ENCODE data around the gene GOLGA8T.
"Not testable (repeated sequence)": the region's sequence is repeated elsewhere in the genome, so short reads cannot be mapped to it uniquely, and the experiment has no call there.

GRCh38 chr15:30171452-30171851, 36.6 kb downstream of the GOLGA8T start:
- not testable (repeated sequence) for TF ChIP-seq EP300, POLR2A (IDR thresholded peaks at IDR 0.05)

Data from upper lobe of left lung (tissue), 4 donors.